Heart left ventricle (tissue), 16 donors: ENCODE results near the gene KCNQ1. TPM values are rescaled to one million over a fixed set of nuclear protein-coding genes. Genes with fewer than 3 reads are reported as not detected.

Experiments
- ATAC-seq, 4 donors: fragments of 200-7000 bp; cut with Tn5 transposase; one replicate each; pipeline ENCODE4 v1.9.1; 2020 to 2022; ENCODE audit warnings: moderate library complexity in 4 of 4, mild to moderate bottlenecking in 3 of 4, moderate number of reproducible peaks in 1 of 4
- DNase-seq, 5 donors: peaks; one replicate each; pipeline ENCODE4 v3.0.0-alpha.2; 2020
- H3K27ac ChIP-seq, 12 donors: fragments of 200-600 bp; sonication (generic) in 4 of 12; one replicate each; pipeline versions ENCODE4 v1.5.0 to v1.8.0; 2016 to 2022; ENCODE audit warnings: mild to moderate bottlenecking in 2 of 12
- H3K27me3 ChIP-seq, 9 donors: fragments of 200-600 bp; sonication (generic) in 2 of 9; one replicate each; pipeline versions ENCODE4 v1.5.1 to v1.8.0; 2016 to 2022; ENCODE audit warnings: mild to moderate bottlenecking in 3 of 9
- H3K36me3 ChIP-seq, 9 donors: fragments of 200-600 bp; sonication (generic) in 2 of 9; one replicate each; pipeline versions ENCODE4 v1.5.0 to v1.8.0; 2018 to 2022; ENCODE audit warnings: mild to moderate bottlenecking in 2 of 9
- H3K4me1 ChIP-seq, 12 donors: fragments of 200-600 bp; sonication (generic) in 4 of 12; one replicate each; pipeline versions ENCODE4 v1.5.0 to v1.8.0; 2016 to 2022; ENCODE audit warnings: mild to moderate bottlenecking in 3 of 12
- H3K4me3 ChIP-seq, 12 donors: fragments of 200-600 bp; sonication (generic) in 4 of 12; one replicate each; pipeline versions ENCODE4 v1.5.0 to v1.8.0; 2017 to 2022; ENCODE audit warnings: mild to moderate bottlenecking in 9 of 12, moderate library complexity in 4 of 12
- H3K9me3 ChIP-seq, 12 donors: fragments of 200-600 bp; sonication (generic) in 4 of 12; one replicate each; pipeline versions ENCODE4 v1.5.0 to v1.8.0; 2016 to 2022; ENCODE audit warnings: mild to moderate bottlenecking in 1 of 12
- CTCF ChIP-seq, 12 donors: fragments of 200-600 bp; sonication (generic) in 4 of 12; IDR thresholded peaks; one replicate each; pipeline versions ENCODE4 v1.5.0 to v1.8.0; 2018 to 2022; ENCODE audit warnings: antibody characterized with exemption in 12 of 12, mild to moderate bottlenecking in 5 of 12
- POLR2A ChIP-seq, 2 donors: fragments of 450-650 bp; IDR thresholded peaks; one replicate each; pipeline ENCODE4 v1.6.1; 2017; ENCODE audit warnings: antibody characterized with exemption in 2 of 2, mild to moderate bottlenecking in 2 of 2, moderate library complexity in 2 of 2
- WGBS, 4 donors: extraction: QIAGEN DNeasy Blood & Tissue Kit in 2 of 4; methylation state at CpG; one replicate each; pipeline versions ENCODE4 v1.1.5 to v1.1.7; 2013 to 2018; 5-methylcytosine and 5-hydroxymethylcytosine counted together
- intact Hi-C, 10 donors: fragments of 100-400 bp; cut with DNase I; formaldehyde crosslinking; loops; one replicate each; pipeline versions ENCODE4 v1.11.1 to v1.14.2; 2022
- polyA plus RNA-seq, 2 donors: library from polyadenylated mRNA; stranded (reverse); fragments of 200-250 nt; gene quantifications; one replicate each; pipeline ENCODE4 v1.2.3, GENCODE V29; 2013
- total RNA-seq, 9 donors: library from RNA; depleted of rRNA in 2 of 9; stranded (reverse); fragments of >200 nt in 2 of 9; fragmentation: NEBNext Ultra II Directional in 3 of 9; extraction: Animal tissue kit (Norgen Biotek cat#: 25700) in 3 of 9; gene quantifications; one replicate each; pipeline versions ENCODE4 v1.1.0 to v1.2.4, GENCODE V29; 2016 to 2023
- donor health status: ischemic (EF 13 %, LVEDD 7.1; RV severe dilation, severe dysfunction).
- donor health status: healthy with polysubstance abuse.
- donor health status: DM: no; HTN: yes; CAD: no.
- donor health status: DM: no; HTN: no; CAD: no.
- donor health status: ischemic (EF 25% LVEDD 6.9; RV normal size, moderate dysfunction).
- donor health status: ischemic (EF 25% LVEDD 5.7; RV mildly dilated, moderate dysfunction).
- donor health status: healthy.
- donor health status: DM: yes; HTN: yes; CAD: no.
- donor health status: ischemic (EF 35%, LVEDD 5.7; RV mildly dilated, moderate dysfunction).
- donor health status: nonischemic (EF 11% LVEDD 7.7; RV severe dilation, severe dysfunction).
- donor health status: DM: yes; HTN: yes; CAD: no.
- donor health status: PGD.
- donor health status: ischemic (EF 29% LVEDD 5.4; RV normal size, mild dysfunction).
- donor health status: nonischemic (EF 23%, LVEDD 6.1; RV moderate dilation, normal function).

KCNQ1 gene
- total and polyA plus RNA-seq, 11 donors = 18.6 to 42.4 (median 31.4) TPM

- H3K27me3 ChIP-seq = peaks cover 0 to 2% (median 0%) of the 10 kb centered on the region in 9 donors
- H3K9me3 ChIP-seq = no peaks in the 10 kb centered on the region
- ATAC-seq = peak in 2 of 4 donors; percentile 7 to 9
- peak; percentile 60 to 83 (median 68) for DNase-seq
- H3K27ac ChIP-seq = peak overlapping the region in 8 of 12 donors; percentile 33 to 83 (median 59)
- WGBS, 4 donors = 34 to 41% (median 40%) methylated on average over 15 to 17 of the region's 17 CpGs
- no peaks in the 10 kb centered on the region for H3K36me3 ChIP-seq
- peak overlapping the region in 11 of 12 donors; percentile 2 to 67 (median 52) for H3K4me3 ChIP-seq
- peaks cover 5 to 39% (median 25%) of the 10 kb centered on the region in 12 donors for H3K4me1 ChIP-seq
- TF ChIP-seq POLR2A (IDR thresholded peaks at IDR 0.05) = no peak
- peak in 1 of 12 donors; percentile 12 for TF ChIP-seq CTCF (IDR thresholded peaks at IDR 0.05)
- intact Hi-C loops = loop anchor here in 8 of 10 donors (1.0 to 10.0 kb wide), 7 partner anchors 358 to 697 kb away; partner anchors contain the start of genes C11orf21 (in 2 of the 8) and TSPAN32 (in 2 of the 8)
These were observed 446.8 kb downstream of the KCNQ1 start for GRCh38 chr11:2891326-2892214.

- intact Hi-C loops = loop anchor here in 8 of 10 donors (1.0 to 10.0 kb wide), 7 partner anchors 359 to 698 kb away; partner anchors contain the start of genes C11orf21 (in 2 of the 8) and TSPAN32 (in 2 of the 8)
- H3K27me3 ChIP-seq = peaks cover 0 to 2% (median 0%) of the 10 kb centered on the region in 9 donors
- no peak for TF ChIP-seq POLR2A (IDR thresholded peaks at IDR 0.05)
- TF ChIP-seq CTCF (IDR thresholded peaks at IDR 0.05) = peak; percentile 87 to 96 (median 92)
- ATAC-seq = peak in 3 of 4 donors; percentile 44 to 70 (median 59)
- DNase-seq = peak; percentile 63 to 84 (median 79)
- peaks cover 5 to 39% (median 25%) of the 10 kb centered on the region in 12 donors for H3K4me1 ChIP-seq
- H3K4me3 ChIP-seq = peak overlapping the region in 11 of 12 donors; percentile 2 to 67 (median 52)
- WGBS, 4 donors = 6 to 7% (median 7%) methylated on average over 27 to 34 of the region's 34 CpGs
- H3K9me3 ChIP-seq = no peaks in the 10 kb centered on the region
- H3K36me3 ChIP-seq = no peaks in the 10 kb centered on the region
- peak overlapping the region in 10 of 12 donors; percentile 33 to 83 (median 50) for H3K27ac ChIP-seq
These were observed 447.6 kb downstream of the KCNQ1 start for GRCh38 chr11:2892215-2892966.

GRCh38 chr11:2892967-2893528 is 448.2 kb downstream of the KCNQ1 start:
- WGBS, 4 donors = 60 to 65% (median 63%) methylated on average over 4 of the region's 4 CpGs
- no peak for ATAC-seq
- DNase-seq = no peak
- H3K4me3 ChIP-seq = peak overlapping the region in 9 of 12 donors; percentile 45 to 67 (median 59)
- H3K27ac ChIP-seq = peak overlapping the region in 9 of 12 donors; percentile 26 to 83 (median 49)
- H3K27me3 ChIP-seq = peaks cover 0 to 2% (median 0%) of the 10 kb centered on the region in 9 donors
- no peaks in the 10 kb centered on the region for H3K9me3 ChIP-seq
- H3K36me3 ChIP-seq = no peaks in the 10 kb centered on the region
- H3K4me1 ChIP-seq = peaks cover 5 to 42% (median 22%) of the 10 kb centered on the region in 12 donors
- intact Hi-C loops = loop anchor here in 8 of 10 donors (1.0 to 10.0 kb wide), 7 partner anchors 360 to 698 kb away; partner anchors contain the start of genes C11orf21 (in 2 of the 8) and TSPAN32 (in 2 of the 8)
- TF ChIP-seq POLR2A (IDR thresholded peaks at IDR 0.05) (no peak), CTCF (IDR thresholded peaks at IDR 0.05) (no peak)
